GM06990 (cell line): ENCODE results near the gene RTF1.
A peak's percentile ranks its signal among the peaks of the same experiment; 100 is the strongest.

Experiments
- DNase-seq: peaks from one replicate; pipeline ENCODE4 v3.0.0-alpha.2; 2011; ENCODE audit not compliant: insufficient read length; ENCODE audit errors: extremely low read depth
- H3K27me3 ChIP-seq: replicated peaks from 2 replicates; pipeline ENCODE4 v1.6.0; 2011; ENCODE audit warnings: low read length; ENCODE audit not compliant: control insufficient read depth, insufficient read depth
- H3K36me3 ChIP-seq: 2 replicates; pipeline ENCODE4 v1.5.1; 2011; ENCODE audit warnings: low read length; ENCODE audit not compliant: control insufficient read depth, insufficient read depth
- H3K4me3 ChIP-seq: replicated peaks from 2 replicates; pipeline ENCODE4 v1.5.1; 2011; ENCODE audit warnings: low read depth, mild to moderate bottlenecking, control low read depth, low read length
- CTCF ChIP-seq: IDR thresholded peaks from 2 replicates; pipeline ENCODE4 v1.5.1; 2011; ENCODE audit warnings: low read length, control low read depth, mild to moderate bottlenecking, inconsistent platforms; ENCODE audit not compliant: insufficient read depth, poor library complexity, severe bottlenecking

RTF1 gene

DNA sequence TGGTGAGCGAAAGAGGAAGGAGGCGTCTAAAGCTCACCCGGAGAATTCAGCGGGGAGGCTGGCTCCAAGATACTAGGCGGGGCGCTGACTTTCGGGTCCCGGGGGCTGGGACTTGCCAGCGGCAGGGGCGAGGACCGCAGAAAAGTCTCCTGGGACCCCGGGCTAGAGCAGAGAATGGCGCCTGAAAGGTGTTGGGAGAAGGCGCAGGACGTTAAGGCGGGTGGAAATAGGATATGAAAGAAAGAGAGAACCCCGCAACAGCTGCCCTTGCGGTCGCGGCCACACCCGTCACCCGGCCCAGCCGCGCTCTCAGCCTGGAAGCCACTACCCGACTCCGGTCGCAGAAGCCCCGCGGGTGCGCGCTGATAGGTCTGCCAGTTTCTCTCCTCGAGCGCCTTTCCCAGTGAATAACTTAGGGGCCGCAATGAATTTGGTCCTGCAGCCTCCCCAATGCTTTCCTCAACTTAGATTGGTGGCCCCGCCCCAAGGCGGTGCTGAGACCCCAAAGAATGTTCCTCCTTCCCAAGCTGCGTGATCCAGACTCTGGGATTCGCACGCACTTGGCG lies 96.1 kb downstream of the RTF1 start:
- peaks cover 6% of the 10 kb centered on the region for H3K36me3 ChIP-seq
- peak; percentile 63 for DNase-seq
- H3K27me3 ChIP-seq: peaks cover 4% of the 10 kb centered on the region
- TF ChIP-seq CTCF: no peak
- H3K4me3 ChIP-seq: peak overlapping the region; percentile 31

- H3K4me3 ChIP-seq: peak within 1 kb of the TSS; percentile 31
- peaks cover 4% of the 10 kb centered on the region for H3K27me3 ChIP-seq
- peaks cover 6% of the 10 kb centered on the region for H3K36me3 ChIP-seq
- TF ChIP-seq CTCF: no peak
- peak; percentile 45 for DNase-seq
Measured at GRCh38 chr15:41513506-41514227, 96.8 kb downstream of the RTF1 start, which contains the start of gene LTK. Gene LTK, minus strand, starts transcription at chr15:41513827. Its CDS starts 118 bp downstream, at chr15:41513709.

DNA sequence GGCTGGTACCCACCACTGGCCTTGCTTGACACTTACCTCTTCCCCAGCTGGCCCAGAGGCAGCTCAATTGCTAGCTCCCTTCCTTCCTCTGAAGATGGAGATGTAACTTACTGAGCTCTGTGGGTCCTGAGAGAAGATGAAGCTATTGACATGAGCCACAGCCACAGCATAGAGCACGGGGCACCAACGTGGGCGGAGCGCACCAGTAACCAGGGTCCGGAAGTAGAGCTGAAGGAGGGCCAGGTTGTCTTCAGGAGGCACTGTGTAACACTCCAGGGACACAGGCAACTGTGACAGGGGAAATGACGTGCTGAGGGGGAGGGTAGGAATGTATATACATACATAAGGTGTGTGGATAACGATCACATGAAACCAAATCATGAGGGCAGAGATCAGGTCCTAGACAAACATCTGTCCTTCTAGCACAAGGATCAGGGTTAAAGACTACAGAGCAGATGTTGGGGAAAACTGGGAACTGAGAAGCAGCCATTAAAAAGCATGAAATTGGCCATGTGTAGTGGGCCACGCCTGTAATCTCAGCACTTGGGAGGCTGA lies 101.1 kb downstream of the RTF1 start:
- TF ChIP-seq CTCF: no peak
- H3K4me3 ChIP-seq: no peak overlapping the region
- H3K36me3 ChIP-seq: peaks cover 17% of the 10 kb centered on the region
- H3K27me3 ChIP-seq: no peaks in the 10 kb centered on the region
- no peak for DNase-seq

GRCh38 chr15:41520636-41521035 lies 103.7 kb downstream of the RTF1 start:
- H3K27me3 ChIP-seq: no peaks in the 10 kb centered on the region
- peaks cover 24% of the 10 kb centered on the region for H3K36me3 ChIP-seq
- no peak for TF ChIP-seq CTCF
- DNase-seq: no peak
- H3K4me3 ChIP-seq: no peak overlapping the region

- no peak for DNase-seq
- TF ChIP-seq CTCF: no peak
- Histone ChIP-seq H3K27me3 (no peaks in the 10 kb centered on the region), H3K4me3 (no peak overlapping the region), H3K36me3 (peaks cover 26% of the 10 kb centered on the region)
Measured at GRCh38 chr15:41521614-41522013, 104.7 kb downstream of the RTF1 start.
